HG03025 (cell line): Measurements from ENCODE around the gene CTU1.
"Not testable (repeated sequence)": the region's sequence is repeated elsewhere in the genome, so short reads cannot be mapped to it uniquely, and the experiment has no call there.

Experiments
- ATAC-seq: cut with Tn5 transposase; IDR thresholded peaks from one replicate; pipeline ENCODE4 v1.9.1; 2021; ENCODE audit warnings: mild to moderate bottlenecking, moderate library complexity; ENCODE audit not compliant: unreplicated experiment, low FRiP score

Gene CTU1

GRCh38 chr19:51108066-51108804 lies at the start of gene CTU1:
Gene CTU1 (minus strand): TSS chr19:51108409. CDS start chr19:51104569, 3,840 bp downstream.
- ATAC-seq: peak; percentile 88

- ATAC-seq: no peak
Observed at GRCh38 chr19:51157265-51157664, 49.1 kb upstream of the CTU1 start.

GRCh38 chr19:51156710-51157109 lies 48.5 kb upstream of the CTU1 start:
- no peak for ATAC-seq

- ATAC-seq: no peak
Observed at GRCh38 chr19:51150627-51151026, 42.4 kb upstream of the CTU1 start.

- ATAC-seq: no peak
Observed at GRCh38 chr19:51148580-51148979, 40.4 kb upstream of the CTU1 start.

- no peak for ATAC-seq
Observed at GRCh38 chr19:51147663-51148062, 39.5 kb upstream of the CTU1 start.

- ATAC-seq: no peak
Observed at GRCh38 chr19:51146751-51147150, 38.5 kb upstream of the CTU1 start.

GRCh38 chr19:51145916-51146493 lies 37.8 kb upstream of the CTU1 start:
- no peak for ATAC-seq

- ATAC-seq: no peak
Observed at GRCh38 chr19:51144482-51145045, 36.4 kb upstream of the CTU1 start.

- no peak for ATAC-seq
Observed at GRCh38 chr19:51143486-51143885, 35.3 kb upstream of the CTU1 start.

- ATAC-seq: not testable (repeated sequence)
Observed at GRCh38 chr19:51142809-51143475, 34.7 kb upstream of the CTU1 start.

GRCh38 chr19:51142119-51142518 lies 33.9 kb upstream of the CTU1 start, which contains the start of gene SIGLEC7:
Gene SIGLEC7 (plus strand): TSS chr19:51142301. CDS start chr19:51142370, 69 bp downstream.
- ATAC-seq: no peak

- no peak for ATAC-seq
Observed at GRCh38 chr19:51141181-51141580, 33.0 kb upstream of the CTU1 start.

GRCh38 chr19:51140441-51140840 lies 32.2 kb upstream of the CTU1 start:
- ATAC-seq: no peak

- no peak for ATAC-seq
Observed at GRCh38 chr19:51139299-51140014, 31.2 kb upstream of the CTU1 start.

- no peak for ATAC-seq
Observed at GRCh38 chr19:51138549-51138979, 30.4 kb upstream of the CTU1 start.

- ATAC-seq: no peak
Observed at GRCh38 chr19:51137792-51138425, 29.7 kb upstream of the CTU1 start.

- no peak for ATAC-seq
Observed at GRCh38 chr19:51136851-51137551, 28.8 kb upstream of the CTU1 start.

- no peak for ATAC-seq
Observed at GRCh38 chr19:51135986-51136762, 28.0 kb upstream of the CTU1 start.
